K562 (cell line): Measurements from ENCODE around the gene IGSF3. TPM values are rescaled to one million over a fixed set of nuclear protein-coding genes. Genes with fewer than 3 reads are reported as not detected.

Experiments
- ATAC-seq: fragments of 200-7000 bp; cut with Tn5 transposase; 3 replicates; pipeline ENCODE4 v1.9.1; 2020; ENCODE audit warnings: moderate library complexity
- BruUV-seq: library from RNA; stranded (reverse); fragments of 400-500 nt; replicated peaks from 2 replicates; lab custom pipeline; 2021; lab: Mats Ljungman, UMichigan
- CTCF ChIA-PET: fragments of 300-600 bp; formaldehyde crosslinking; extraction: SDS; loops from one replicate; lab custom pipeline; 2021; ENCODE audit warnings: low intra/inter-chr PET ratio; lab: Yijun Ruan, JAX
- POLR2A ChIA-PET: fragments of 300-600, 350-650 bp; sonication (Branson Sonifier 250); formaldehyde crosslinking; extraction: SDS; loops from one replicate; lab custom pipeline; 2021; ENCODE audit warnings: antibody characterized with exemption, inconsistent platforms; lab: Yijun Ruan, JAX
- DNase-seq, 4 experiments: peaks; one replicate each; pipeline versions ENCODE4 v3.0.0 to v3.0.0-alpha.2; 2011 to 2018; ENCODE audit warnings: low spot score in 3 of 4, mixed read lengths in 3 of 4; ENCODE audit errors: extremely low read depth in 1 of 4
- FAIRE-seq: peaks from 2 replicates; lab custom pipeline; 2011; peaks lifted over from hg19 to GRCh38; lab: Jason Lieb, UNC
- H2AFZ ChIP-seq: 2 replicates; pipeline ENCODE4 v1.6.0; 2011; ENCODE audit warnings: low read depth, low read length, control low read depth, inconsistent platforms
- H3K27ac ChIP-seq: fragments of 200-600 bp; 3 replicates; pipeline ENCODE4 v1.8.0; 2011; ENCODE audit warnings: low read depth, mild to moderate bottlenecking, control low read depth, inconsistent platforms, low read length, moderate library complexity, mixed read lengths; ENCODE audit errors: extremely low read depth
- H3K27me3 ChIP-seq, 2 experiments: fragments of 300-600 bp in 1 of 2; 2 replicates in 1 of 2; 3 replicates in 1 of 2; pipeline versions ENCODE4 v1.6.0 to v1.8.0; 2011; ENCODE audit warnings: inconsistent platforms in 2 of 2, low read length in 2 of 2, mild to moderate bottlenecking in 1 of 2, mixed read lengths in 1 of 2, moderate library complexity in 1 of 2; ENCODE audit not compliant: control insufficient read depth in 2 of 2, insufficient read depth in 2 of 2
- H3K36me3 ChIP-seq: fragments of 300-600 bp; 3 replicates; pipeline ENCODE4 v1.8.0; 2011; ENCODE audit warnings: mild to moderate bottlenecking, low read length, inconsistent platforms; ENCODE audit not compliant: control insufficient read depth, insufficient read depth
- H3K4me1 ChIP-seq, 2 experiments: fragments of 200-600 bp in 1 of 2; replicated peaks in 1 of 2; 2 replicates in 1 of 2; 3 replicates in 1 of 2; pipeline versions ENCODE4 v1.5.1 to v1.8.0; 2011; ENCODE audit warnings: inconsistent platforms in 2 of 2, low read length in 2 of 2, mild to moderate bottlenecking in 1 of 2, mixed read lengths in 1 of 2, moderate library complexity in 1 of 2; ENCODE audit not compliant: control insufficient read depth in 2 of 2, insufficient read depth in 2 of 2
- H3K4me2 ChIP-seq: 2 replicates; pipeline ENCODE4 v1.6.1; 2011; ENCODE audit warnings: low read length, control low read depth, inconsistent platforms, mixed read lengths; ENCODE audit not compliant: insufficient read depth
- H3K4me3 ChIP-seq: fragments of 200-600 bp; sonication (generic), shearing (Covaris generic); 2 replicates; pipeline ENCODE4 v1.5.1; 2016; ENCODE audit warnings: control low read depth, inconsistent platforms
- H3K79me2 ChIP-seq: fragments of 200-600 bp; 3 replicates; pipeline ENCODE4 v1.8.0; 2011; ENCODE audit warnings: low read length, inconsistent platforms; ENCODE audit not compliant: control insufficient read depth, insufficient read depth
- H3K9ac ChIP-seq, 2 experiments: 2 replicates each; pipeline versions ENCODE4 v1.6.0 to v1.6.1; 2011; ENCODE audit warnings: low read depth in 2 of 2, low read length in 2 of 2, control low read depth in 1 of 2, inconsistent platforms in 1 of 2, mild to moderate bottlenecking in 1 of 2, mixed read lengths in 1 of 2; ENCODE audit not compliant: insufficient read depth in 1 of 2
- H3K9me1 ChIP-seq: one replicate; pipeline ENCODE4 v1.6.0; 2011; ENCODE audit warnings: inconsistent platforms, mild to moderate bottlenecking, low read length, moderate library complexity; ENCODE audit not compliant: control insufficient read depth, insufficient read depth
- H3K9me3 ChIP-seq: replicated peaks from 2 replicates; pipeline ENCODE4 v1.5.1; 2011; ENCODE audit warnings: low read depth, low read length, inconsistent platforms; ENCODE audit not compliant: control insufficient read depth, insufficient read depth
- H4K20me1 ChIP-seq: replicated peaks from 2 replicates; pipeline ENCODE4 v1.6.1; 2011; ENCODE audit warnings: low read length, inconsistent platforms, mixed read lengths; ENCODE audit not compliant: control insufficient read depth, insufficient read depth
- BRCA1 ChIP-seq, 2 experiments: fragments of 450-650 bp in 1 of 2; sonication (generic) in 1 of 2; formaldehyde crosslinking in 1 of 2; IDR thresholded peaks; 2 replicates each; pipeline versions ENCODE4 v1.5.0 to v1.6.1; 2017 to 2020; ENCODE audit warnings: mild to moderate bottlenecking in 1 of 2, missing genetic modification reagents in 1 of 2
- ELF2 ChIP-seq: fragments of 250-450 bp; sonication (Bioruptor Pico); IDR thresholded peaks from 2 replicates; pipeline ENCODE4 v1.5.0; 2021; ENCODE audit warnings: mild to moderate bottlenecking
- GABPA ChIP-seq: fragments of 200-800 bp; sonication (Bioruptor generic); conservative IDR thresholded peaks from 2 replicates; pipeline ENCODE4 v1.6.1; 2016; ENCODE audit warnings: low read depth, missing genetic modification characterization, missing compliant biosample characterization
- HOXB6 ChIP-seq: fragments of 250-450 bp; sonication (Bioruptor Pico); IDR thresholded peaks from 2 replicates; pipeline ENCODE4 v1.5.1; 2022; ENCODE audit warnings: mild to moderate bottlenecking, borderline replicate concordance
- NEUROD1 ChIP-seq: fragments of 150-350 bp; IDR thresholded peaks from 2 replicates; pipeline ENCODE4 v1.6.1; 2014; ENCODE audit warnings: borderline replicate concordance, low read length, low read depth; ENCODE audit not compliant: partially characterized antibody
- NR2C1 ChIP-seq, 2 experiments: fragments of 450-650 bp; IDR thresholded peaks; 2 replicates each; pipeline ENCODE4 v1.6.1; 2017; ENCODE audit warnings: mild to moderate bottlenecking in 2 of 2, antibody characterized with exemption in 1 of 2, inconsistent platforms in 1 of 2, missing compliant biosample characterization in 1 of 2, missing genetic modification characterization in 1 of 2
- PBX2 ChIP-seq, 2 experiments: IDR thresholded peaks in 1 of 2; conservative IDR thresholded peaks in 1 of 2; 2 replicates each; pipeline ENCODE4 v1.6.1; 2016; ENCODE audit warnings: low read depth in 2 of 2, mild to moderate bottlenecking in 1 of 2, missing compliant biosample characterization in 1 of 2, missing genetic modification characterization in 1 of 2, moderate library complexity in 1 of 2
- RAD51 ChIP-seq: fragments of 450-650 bp; IDR thresholded peaks from 2 replicates; pipeline ENCODE4 v1.7.1; 2016; ENCODE audit warnings: low read depth, mild to moderate bottlenecking, borderline replicate concordance
- ZFP91 ChIP-seq: sonication (generic); formaldehyde crosslinking; IDR thresholded peaks from 2 replicates; pipeline ENCODE4 v1.8.0; 2022; ENCODE audit warnings: mild to moderate bottlenecking, missing genetic modification reagents
- WGBS: fragments of 100-300 bp; shearing (Covaris generic); methylation state at CpG from one replicate; pipeline ENCODE4 v1.1.6; 2016; ENCODE audit warnings: low coverage, mixed read lengths; ENCODE audit not compliant: insufficient coverage; ENCODE audit errors: missing lambda C conversion rate; 5-methylcytosine and 5-hydroxymethylcytosine counted together
- in situ Hi-C: fragments of 300-500 bp; cut with MboI; formaldehyde crosslinking; loops from 4 replicates; pipeline ENCODE4 v1.15.0; 2018; ENCODE audit warnings: inconsistent platforms, mixed read lengths
- intact Hi-C: fragments of 100-400 bp; cut with micrococcal nuclease; formaldehyde crosslinking; loops from 2 replicates; pipeline ENCODE4 v1.14.2; 2022
- polyA plus RNA-seq, 8 experiments: library from polyadenylated mRNA; depleted of rRNA in 4 of 8; stranded (reverse) in 5 of 8; unstranded in 3 of 8; fragments of >200 nt; fragmentation: Nextera tagmentation in 2 of 8; fragmentation: Illumina TruSeq in 1 of 8; extraction: Ambion mirVana in 2 of 8; extraction: Trizol in 1 of 8; gene quantifications; 2 replicates each; pipeline versions ENCODE4 v1.2.1 to v1.2.3, GENCODE V29; 2011 to 2014; ENCODE audit warnings: inconsistent platforms in 1 of 8, missing spikeins in 1 of 8
- total RNA-seq, 7 experiments: library from RNA; depleted of rRNA in 6 of 7; stranded (reverse); fragments of >200 nt in 6 of 7; fragmentation: Illumina TruSeq in 2 of 7; extraction: Trizol in 2 of 7; gene quantifications; 2 replicates each; pipeline versions ENCODE4 v1.2.1 to v1.2.3, GENCODE V29; 2011 to 2021; ENCODE audit warnings: low replicate concordance in 1 of 7
- TF ChIP-seq, protein P1 (sequence below): fragments of 250-450 bp; sonication (Bioruptor Pico); IDR thresholded peaks from 2 replicates; pipeline ENCODE4 v1.5.0; 2020; ENCODE audit warnings: mild to moderate bottlenecking

Gene IGSF3
- total and polyA plus RNA-seq, 9 of the 15 experiments (the other 6 are each of a cell fraction or from before 2014, with no cell fraction given): 1.1 to 15.0 (median 8.3) TPM

GRCh38 chr1:116664978-116665371 lies 2.6 kb downstream of the IGSF3 start:
- intact Hi-C loops: loop anchor here (5.0 kb wide), 1 partner anchor 33 kb away; no protein-coding TSS in a partner anchor
- BruUV-seq: no TSS peak
- no peak for ATAC-seq
- H3K27ac ChIP-seq: no peak overlapping the region
- in situ Hi-C loops: no loop called here
- H3K9me3 ChIP-seq: peaks cover 6% of the 10 kb centered on the region
- TF ChIP-seq BRCA1 (IDR thresholded peaks at IDR 0.05): no peak
- TF ChIP-seq BRCA1 (CRISPR knock-in tag; IDR thresholded peaks at IDR 0.05): no peak
- TF ChIP-seq PBX2 (CRISPR knock-in tag; IDR thresholded peaks at IDR 0.05; ENCODE audit: low read depth): no peak
- no peak for TF ChIP-seq PBX2 (tag; conservative IDR thresholded peaks at IDR 0.05; ENCODE audit: low read depth)
- TF ChIP-seq ELF2 (CRISPR knock-in tag): no peak
- TF ChIP-seq HOXB6: no peak
- no peak for TF ChIP-seq NR2C1 (IDR thresholded peaks at IDR 0.05)
- TF ChIP-seq NR2C1 (tag; IDR thresholded peaks at IDR 0.05): no peak
- TF ChIP-seq, protein P1, sequence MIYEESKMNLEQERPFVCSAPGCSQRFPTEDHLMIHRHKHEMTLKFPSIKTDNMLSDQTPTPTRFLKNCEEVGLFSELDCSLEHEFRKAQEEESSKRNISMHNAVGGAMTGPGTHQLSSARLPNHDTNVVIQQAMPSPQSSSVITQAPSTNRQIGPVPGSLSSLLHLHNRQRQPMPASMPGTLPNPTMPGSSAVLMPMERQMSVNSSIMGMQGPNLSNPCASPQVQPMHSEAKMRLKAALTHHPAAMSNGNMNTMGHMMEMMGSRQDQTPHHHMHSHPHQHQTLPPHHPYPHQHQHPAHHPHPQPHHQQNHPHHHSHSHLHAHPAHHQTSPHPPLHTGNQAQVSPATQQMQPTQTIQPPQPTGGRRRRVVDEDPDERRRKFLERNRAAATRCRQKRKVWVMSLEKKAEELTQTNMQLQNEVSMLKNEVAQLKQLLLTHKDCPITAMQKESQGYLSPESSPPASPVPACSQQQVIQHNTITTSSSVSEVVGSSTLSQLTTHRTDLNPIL (CRISPR knock-in tag): no peak
- TF ChIP-seq ZFP91 (CRISPR knock-in tag): no peak
- no peak for TF ChIP-seq NEUROD1
- TF ChIP-seq RAD51: no peak
- TF ChIP-seq GABPA (tag): no peak
- no peak overlapping the region for H3K4me2 ChIP-seq
- no peaks in the 10 kb centered on the region for H3K27me3 ChIP-seq
- CTCF ChIA-PET: no interaction called here
- 64% methylated on average over 4 of the region's 4 CpGs for WGBS
- POLR2A ChIA-PET: interaction anchor here (0.5 to 0.7 kb wide), 3 partner anchors 165 to 661 kb away, joined by 3 to 4 read pairs (median 3); no protein-coding TSS in a partner anchor
- FAIRE-seq: no peak
- H3K4me1 ChIP-seq: peaks cover 16 to 20% of the 10 kb centered on the region in 2 experiments
- no peak overlapping the region for H3K4me3 ChIP-seq
- H4K20me1 ChIP-seq: peaks cover 11% of the 10 kb centered on the region
- peaks cover 4% of the 10 kb centered on the region; the same call in 1 of the 3 replicates for H3K36me3 ChIP-seq
- H3K9me1 ChIP-seq: peaks cover 3% of the 10 kb centered on the region
- H2AFZ ChIP-seq: no peak overlapping the region
- DNase-seq: no peak
- H3K9ac ChIP-seq: no peak overlapping the region
- peaks cover 10% of the 10 kb centered on the region; the same call in 1 of the 3 replicates for H3K79me2 ChIP-seq
